Calu3 (cell line): ENCODE data around the gene NDFIP2. TPM values are rescaled to one million over a fixed set of nuclear protein-coding genes. Genes with fewer than 3 reads are reported as not detected.

ENCODE experiments used
- BruUV-seq: library from RNA; stranded (reverse); fragments of 400-500 nt; replicated peaks from 2 replicates; lab custom pipeline; 2021; lab: Mats Ljungman, UMichigan
- CTCF ChIA-PET: fragments of 300-600 bp; sonication (Branson Sonifier 250); formaldehyde crosslinking; loops from one replicate; lab custom pipeline; 2022; ENCODE audit warnings: antibody characterized with exemption; lab: Charles Lee
- DNase-seq: peaks from one replicate; pipeline ENCODE4 v3.0.0; 2022
- H3K27ac Mint-ChIP-seq: one replicate; pipeline ENCODE4 v1.8.0; 2022; ENCODE audit warnings: mixed read lengths; ENCODE audit not compliant: unreplicated experiment
- H3K27me3 Mint-ChIP-seq: one replicate; pipeline ENCODE4 v1.8.0; 2022; ENCODE audit warnings: mixed read lengths; ENCODE audit not compliant: unreplicated experiment
- H3K36me3 Mint-ChIP-seq: one replicate; pipeline ENCODE4 v1.8.0; 2022; ENCODE audit warnings: mild to moderate bottlenecking, moderate library complexity, mixed read lengths; ENCODE audit not compliant: insufficient read depth, unreplicated experiment
- H3K4me1 Mint-ChIP-seq: one replicate; pipeline ENCODE4 v1.8.0; 2022; ENCODE audit warnings: mild to moderate bottlenecking, low read depth, mixed read lengths; ENCODE audit not compliant: unreplicated experiment
- H3K4me3 Mint-ChIP-seq: one replicate; pipeline ENCODE4 v1.8.0; 2022; ENCODE audit warnings: mild to moderate bottlenecking, low read depth, moderate library complexity, mixed read lengths; ENCODE audit not compliant: unreplicated experiment
- H3K9me3 Mint-ChIP-seq: one replicate; pipeline ENCODE4 v1.8.0; 2022; ENCODE audit warnings: low read depth, mixed read lengths; ENCODE audit not compliant: unreplicated experiment
- intact Hi-C: fragments of 100-400 bp; cut with micrococcal nuclease; formaldehyde crosslinking; loops from one replicate; pipeline ENCODE4 v1.10.0; 2022; ENCODE audit not compliant: unreplicated experiment
- total RNA-seq: library from RNA; stranded (reverse); gene quantifications from 2 replicates; pipeline ENCODE4 v1.2.3, GENCODE V29; 2022
- TF ChIP-seq, protein P1 (sequence below): fragments of 200-600 bp; IDR thresholded peaks from one replicate; pipeline ENCODE4 v1.8.0; 2022; ENCODE audit warnings: antibody characterized with exemption; ENCODE audit not compliant: unreplicated experiment

Gene NDFIP2
- total RNA-seq, 1 experiment from 2014 or later: 26.7 TPM

DNA sequence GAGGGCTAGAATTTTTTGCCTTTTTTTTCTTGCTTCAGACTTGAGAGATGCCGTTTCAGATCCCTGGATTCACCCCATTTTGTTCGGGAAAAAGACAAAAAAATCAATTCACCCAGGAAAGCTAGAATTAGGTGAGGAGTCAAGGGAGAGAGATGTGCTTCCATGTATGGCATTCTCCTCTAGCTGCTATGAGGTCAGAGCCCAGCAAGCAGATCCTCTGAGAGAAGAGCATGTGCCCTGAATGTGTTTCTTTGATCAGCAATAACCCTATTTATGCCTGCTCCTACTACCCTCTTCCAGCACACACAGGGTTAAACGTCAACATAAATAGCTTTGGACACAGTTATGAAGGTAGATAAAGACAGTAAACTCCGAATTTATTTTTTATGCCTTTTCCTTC lies 53.6 kb downstream of the NDFIP2 start:
- no peaks in the 10 kb centered on the region for H3K27me3 Mint-ChIP-seq
- CTCF ChIA-PET: no interaction called here
- H3K4me3 Mint-ChIP-seq: no peak overlapping the region
- intact Hi-C loops: no loop called here
- H3K36me3 Mint-ChIP-seq: no peaks in the 10 kb centered on the region
- H3K4me1 Mint-ChIP-seq: peaks cover 8% of the 10 kb centered on the region
- TF ChIP-seq, protein P1, sequence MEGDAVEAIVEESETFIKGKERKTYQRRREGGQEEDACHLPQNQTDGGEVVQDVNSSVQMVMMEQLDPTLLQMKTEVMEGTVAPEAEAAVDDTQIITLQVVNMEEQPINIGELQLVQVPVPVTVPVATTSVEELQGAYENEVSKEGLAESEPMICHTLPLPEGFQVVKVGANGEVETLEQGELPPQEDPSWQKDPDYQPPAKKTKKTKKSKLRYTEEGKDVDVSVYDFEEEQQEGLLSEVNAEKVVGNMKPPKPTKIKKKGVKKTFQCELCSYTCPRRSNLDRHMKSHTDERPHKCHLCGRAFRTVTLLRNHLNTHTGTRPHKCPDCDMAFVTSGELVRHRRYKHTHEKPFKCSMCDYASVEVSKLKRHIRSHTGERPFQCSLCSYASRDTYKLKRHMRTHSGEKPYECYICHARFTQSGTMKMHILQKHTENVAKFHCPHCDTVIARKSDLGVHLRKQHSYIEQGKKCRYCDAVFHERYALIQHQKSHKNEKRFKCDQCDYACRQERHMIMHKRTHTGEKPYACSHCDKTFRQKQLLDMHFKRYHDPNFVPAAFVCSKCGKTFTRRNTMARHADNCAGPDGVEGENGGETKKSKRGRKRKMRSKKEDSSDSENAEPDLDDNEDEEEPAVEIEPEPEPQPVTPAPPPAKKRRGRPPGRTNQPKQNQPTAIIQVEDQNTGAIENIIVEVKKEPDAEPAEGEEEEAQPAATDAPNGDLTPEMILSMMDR: no peak
- H3K9me3 Mint-ChIP-seq: no peaks in the 10 kb centered on the region
- BruUV-seq: no TSS peak
- DNase-seq: no peak
- H3K27ac Mint-ChIP-seq: no peak overlapping the region

DNA sequence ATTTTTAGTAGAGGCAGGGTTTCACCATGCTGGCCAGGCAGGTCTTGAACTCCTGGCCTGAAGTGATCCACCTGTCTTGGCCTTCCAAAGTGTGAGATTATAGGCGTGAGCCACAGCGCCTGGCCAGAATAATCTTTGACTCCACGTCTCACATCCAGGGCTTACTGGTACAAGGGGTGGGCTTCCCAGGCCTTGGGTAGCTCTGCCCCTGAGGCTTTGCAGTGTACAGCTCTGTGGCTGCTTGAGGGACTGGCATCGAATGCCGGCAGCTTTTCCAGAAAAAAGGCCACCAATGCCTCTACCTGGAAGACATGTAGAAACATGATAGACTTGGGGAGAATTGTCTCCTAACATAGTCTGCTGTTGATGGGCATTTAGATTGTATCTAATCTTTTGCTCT lies 57.8 kb downstream of the NDFIP2 start:
- CTCF ChIA-PET: no interaction called here
- Mint-ChIP-seq H3K4me1 (peaks cover 6% of the 10 kb centered on the region), H3K27ac (no peak overlapping the region), H3K27me3 (no peaks in the 10 kb centered on the region), H3K9me3 (no peaks in the 10 kb centered on the region), H3K36me3 (no peaks in the 10 kb centered on the region), H3K4me3 (no peak overlapping the region)
- TF ChIP-seq, protein P1: no peak
- DNase-seq: no peak
- no TSS peak for BruUV-seq
- intact Hi-C loops: no loop called here

DNA sequence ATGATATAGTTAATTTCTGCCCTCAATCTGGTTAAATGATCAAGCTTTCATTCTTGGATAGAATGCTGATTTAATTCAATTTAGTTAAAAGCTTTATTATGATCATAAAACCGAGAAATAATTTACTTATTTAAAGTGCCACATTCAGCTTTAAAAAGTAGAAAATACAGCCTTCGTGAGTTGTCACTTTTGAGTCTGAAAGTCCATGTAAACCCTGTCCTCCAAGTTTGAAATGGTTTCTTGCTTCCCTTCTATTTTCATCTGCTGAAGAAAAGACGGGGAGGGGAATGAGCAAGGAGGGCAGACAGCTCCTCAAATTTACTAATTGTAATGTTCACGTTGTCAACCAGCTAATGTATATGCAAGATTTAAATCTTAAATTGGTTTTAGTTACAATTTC lies 59.5 kb downstream of the NDFIP2 start:
- TF ChIP-seq, protein P1: no peak
- Mint-ChIP-seq H3K27ac (no peak overlapping the region), H3K4me3 (no peak overlapping the region), H3K9me3 (no peaks in the 10 kb centered on the region), H3K36me3 (no peaks in the 10 kb centered on the region), H3K4me1 (no peaks in the 10 kb centered on the region), H3K27me3 (no peaks in the 10 kb centered on the region)
- no TSS peak for BruUV-seq
- CTCF ChIA-PET: interaction anchor here (2.1 kb wide), 1 partner anchor 117 kb away, joined by 19 read pairs; no protein-coding TSS in a partner anchor
- intact Hi-C loops: no loop called here
- no peak for DNase-seq

DNA sequence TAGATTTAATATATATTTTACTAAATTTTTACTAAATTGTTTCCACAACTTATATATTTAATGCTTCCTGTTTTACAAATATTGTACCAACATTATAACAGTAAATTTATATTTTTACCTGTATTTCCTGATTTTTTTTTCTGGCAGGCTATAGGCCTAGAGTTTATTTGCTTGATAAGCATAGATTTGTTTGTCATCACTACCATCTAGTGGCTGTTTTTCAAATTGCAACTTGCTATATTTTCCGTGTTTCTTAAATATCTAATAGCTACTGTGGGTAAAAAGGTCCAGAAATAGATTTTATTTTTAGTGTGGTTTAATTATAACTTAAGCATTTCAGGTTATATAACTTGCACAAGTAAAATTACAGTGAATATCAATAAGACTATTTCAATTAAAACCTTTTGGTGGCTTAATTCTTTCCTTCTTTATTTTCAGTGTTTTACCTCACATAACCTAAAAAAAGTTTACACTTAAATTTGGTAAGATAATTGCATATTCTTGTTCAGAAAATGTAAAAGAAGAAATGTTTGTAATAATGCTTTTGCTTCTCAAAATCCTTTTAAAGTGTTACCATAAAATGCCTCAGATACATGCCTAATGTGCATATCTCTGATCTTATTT lies 60.6 kb downstream of the NDFIP2 start:
- CTCF ChIA-PET: interaction anchor here (2.1 kb wide), 1 partner anchor 118 kb away, joined by 19 read pairs; no protein-coding TSS in a partner anchor
- H3K4me3 Mint-ChIP-seq: no peak overlapping the region
- peak; percentile 0 for DNase-seq
- no peak overlapping the region for H3K27ac Mint-ChIP-seq
- intact Hi-C loops: loop anchor here (1.0 kb wide), 1 partner anchor 117 kb away; no protein-coding TSS in a partner anchor
- no peaks in the 10 kb centered on the region for H3K9me3 Mint-ChIP-seq
- no peaks in the 10 kb centered on the region for H3K27me3 Mint-ChIP-seq
- TF ChIP-seq, protein P1: no peak
- no peaks in the 10 kb centered on the region for H3K4me1 Mint-ChIP-seq
- BruUV-seq: no TSS peak
- H3K36me3 Mint-ChIP-seq: no peaks in the 10 kb centered on the region
